PC-3 (cell line): ENCODE measurements around the gene PRPF6.

Source experiments
- CTCF ChIP-seq: fragments of 300-600 bp; sonication (generic); conservative IDR thresholded peaks from 2 replicates; pipeline ENCODE4 v1.5.1; 2017; ENCODE audit warnings: antibody characterized with exemption, low read depth, mild to moderate bottlenecking, low read length
- EZH2 ChIP-seq: fragments of 300-600 bp; sonication (generic); IDR thresholded peaks from one replicate; pipeline ENCODE4 v1.6.1; 2017; ENCODE audit warnings: antibody characterized with exemption, mild to moderate bottlenecking, low read length; ENCODE audit not compliant: unreplicated experiment
- EZH2phosphoT487 ChIP-seq: fragments of 300-600 bp; sonication (generic); IDR thresholded peaks from 2 replicates; pipeline ENCODE4 v1.6.1; 2018; ENCODE audit warnings: mild to moderate bottlenecking, antibody characterized with exemption, low read length, borderline replicate concordance

GRCh38 chr20:64080013-64080812 lies 99.3 kb downstream of the PRPF6 start, which contains the start of gene OPRL1:
- TF ChIP-seq CTCF, result no peak
- TF ChIP-seq EZH2phosphoT487, result no peak
- no peak for TF ChIP-seq EZH2
